ENCODE results near the gene C1orf210. TPM values are rescaled to one million over a fixed set of nuclear protein-coding genes. Genes with fewer than 3 reads are reported as not detected.

The C1orf210 gene
- polyA plus RNA-seq, 2 of the 4 experiments (the other 2 are of a cell fraction): not detected

DNA sequence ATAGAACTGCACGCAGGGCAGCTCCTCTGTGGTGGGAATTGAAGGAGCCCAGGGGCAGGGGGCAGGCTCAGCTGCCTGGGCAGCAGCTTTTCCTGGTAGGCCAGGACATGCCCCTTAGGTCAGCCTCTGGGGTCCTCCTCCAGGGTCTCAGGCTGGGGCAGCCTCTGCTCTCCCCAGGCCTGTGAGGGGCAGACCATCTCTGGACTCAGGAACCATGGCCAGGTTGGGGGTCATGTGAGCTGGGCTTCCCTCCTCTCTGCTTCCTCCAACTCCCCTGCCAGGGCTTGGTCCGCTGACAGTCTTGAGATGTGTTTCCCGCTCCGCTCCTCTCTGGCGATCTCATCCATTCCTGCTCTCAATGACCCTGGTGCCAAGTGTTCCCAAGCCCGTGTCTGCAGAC, 5.7 kb downstream of the C1orf210 start (continued):
- TF ChIP-seq, protein P1, sequence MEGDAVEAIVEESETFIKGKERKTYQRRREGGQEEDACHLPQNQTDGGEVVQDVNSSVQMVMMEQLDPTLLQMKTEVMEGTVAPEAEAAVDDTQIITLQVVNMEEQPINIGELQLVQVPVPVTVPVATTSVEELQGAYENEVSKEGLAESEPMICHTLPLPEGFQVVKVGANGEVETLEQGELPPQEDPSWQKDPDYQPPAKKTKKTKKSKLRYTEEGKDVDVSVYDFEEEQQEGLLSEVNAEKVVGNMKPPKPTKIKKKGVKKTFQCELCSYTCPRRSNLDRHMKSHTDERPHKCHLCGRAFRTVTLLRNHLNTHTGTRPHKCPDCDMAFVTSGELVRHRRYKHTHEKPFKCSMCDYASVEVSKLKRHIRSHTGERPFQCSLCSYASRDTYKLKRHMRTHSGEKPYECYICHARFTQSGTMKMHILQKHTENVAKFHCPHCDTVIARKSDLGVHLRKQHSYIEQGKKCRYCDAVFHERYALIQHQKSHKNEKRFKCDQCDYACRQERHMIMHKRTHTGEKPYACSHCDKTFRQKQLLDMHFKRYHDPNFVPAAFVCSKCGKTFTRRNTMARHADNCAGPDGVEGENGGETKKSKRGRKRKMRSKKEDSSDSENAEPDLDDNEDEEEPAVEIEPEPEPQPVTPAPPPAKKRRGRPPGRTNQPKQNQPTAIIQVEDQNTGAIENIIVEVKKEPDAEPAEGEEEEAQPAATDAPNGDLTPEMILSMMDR (IDR thresholded peaks at IDR 0.05): no peak
- TF ChIP-seq RARB (CRISPR knock-in tag; IDR thresholded peaks at IDR 0.05): no peak
- TF ChIP-seq GATA3 (IDR thresholded peaks at IDR 0.05; ENCODE audit: borderline replicate concordance): no peak
- no peak for TF ChIP-seq POLR2A (IDR thresholded peaks at IDR 0.05; ENCODE audit: low read length)
- no peak for TF ChIP-seq PHF8 (IDR thresholded peaks at IDR 0.05; ENCODE audit: borderline replicate concordance, low read depth)
- TF ChIP-seq HOXB5 (CRISPR knock-in tag; IDR thresholded peaks at IDR 0.05): no peak
- TF ChIP-seq EHF (CRISPR knock-in tag; IDR thresholded peaks at IDR 0.05): no peak
- no peak for TF ChIP-seq MYC (IDR thresholded peaks at IDR 0.05; ENCODE audit: borderline replicate concordance, low read length)

DNA sequence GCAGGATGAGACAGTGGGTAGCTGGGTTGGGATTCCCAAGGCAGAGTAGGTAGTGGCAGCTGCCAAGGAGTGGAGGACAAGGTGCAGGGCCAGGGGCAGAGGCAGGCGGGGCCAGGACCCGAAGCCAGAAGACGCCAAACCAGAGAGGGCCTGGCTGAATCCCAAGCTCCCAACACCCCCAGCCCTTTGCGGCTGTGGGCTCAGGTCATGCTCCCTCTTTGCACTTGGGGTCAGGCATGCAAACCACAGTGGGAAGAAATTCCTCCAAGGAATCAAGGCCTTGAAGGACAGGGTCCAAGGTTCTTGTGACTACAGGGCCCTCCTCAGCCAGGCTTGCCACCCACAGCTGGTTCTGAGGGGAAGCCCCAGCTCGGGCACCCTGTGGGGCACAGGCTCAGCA, 6.2 kb downstream of the C1orf210 start:
- no peak for FAIRE-seq
- 78% methylated on average over 4 of the region's 5 CpGs for WGBS (ENCODE audit: missing lambda C conversion rate)
- DNase-seq (ENCODE audit: low read depth in 1 of 2, low spot score in 1 of 2): no peak
- POLR2A ChIA-PET: no interaction called here
- CTCF ChIA-PET: no interaction called here
- TF ChIP-seq CHD2 (IDR thresholded peaks at IDR 0.05; ENCODE audit: low read length, partially characterized antibody) (no peak), ZSCAN20 (CRISPR knock-in tag; IDR thresholded peaks at IDR 0.05) (no peak), EHF (CRISPR knock-in tag; IDR thresholded peaks at IDR 0.05) (no peak), KDM1A (IDR thresholded peaks at IDR 0.05; ENCODE audit: low read depth) (no peak), NR3C1 (IDR thresholded peaks at IDR 0.05) (no peak), FOXS1 (CRISPR knock-in tag; IDR thresholded peaks at IDR 0.05) (no peak), JUNB (IDR thresholded peaks at IDR 0.05) (no peak), MAFK (IDR thresholded peaks at IDR 0.05; ENCODE audit: partially characterized antibody) (no peak), MAZ (IDR thresholded peaks at IDR 0.05; ENCODE audit: borderline replicate concordance, low read depth, low read length) (no peak), SMC3 (IDR thresholded peaks at IDR 0.05) (no peak), NPAS2 (CRISPR knock-in tag; IDR thresholded peaks at IDR 0.05; ENCODE audit: borderline replicate concordance) (no peak), ZFP36 (IDR thresholded peaks at IDR 0.05; ENCODE audit: borderline replicate concordance, partially characterized antibody) (no peak), HDAC2 (IDR thresholded peaks at IDR 0.05) (no peak), CBX8 (IDR thresholded peaks at IDR 0.05) (no peak)
- TF ChIP-seq, protein P2, sequence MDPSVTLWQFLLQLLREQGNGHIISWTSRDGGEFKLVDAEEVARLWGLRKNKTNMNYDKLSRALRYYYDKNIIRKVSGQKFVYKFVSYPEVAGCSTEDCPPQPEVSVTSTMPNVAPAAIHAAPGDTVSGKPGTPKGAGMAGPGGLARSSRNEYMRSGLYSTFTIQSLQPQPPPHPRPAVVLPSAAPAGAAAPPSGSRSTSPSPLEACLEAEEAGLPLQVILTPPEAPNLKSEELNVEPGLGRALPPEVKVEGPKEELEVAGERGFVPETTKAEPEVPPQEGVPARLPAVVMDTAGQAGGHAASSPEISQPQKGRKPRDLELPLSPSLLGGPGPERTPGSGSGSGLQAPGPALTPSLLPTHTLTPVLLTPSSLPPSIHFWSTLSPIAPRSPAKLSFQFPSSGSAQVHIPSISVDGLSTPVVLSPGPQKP (IDR thresholded peaks at IDR 0.05; ENCODE audit: low read depth, low read length): no peak
- TF ChIP-seq, protein P3, sequence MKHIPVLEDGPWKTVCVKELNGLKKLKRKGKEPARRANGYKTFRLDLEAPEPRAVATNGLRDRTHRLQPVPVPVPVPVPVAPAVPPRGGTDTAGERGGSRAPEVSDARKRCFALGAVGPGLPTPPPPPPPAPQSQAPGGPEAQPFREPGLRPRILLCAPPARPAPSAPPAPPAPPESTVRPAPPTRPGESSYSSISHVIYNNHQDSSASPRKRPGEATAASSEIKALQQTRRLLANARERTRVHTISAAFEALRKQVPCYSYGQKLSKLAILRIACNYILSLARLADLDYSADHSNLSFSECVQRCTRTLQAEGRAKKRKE (CRISPR knock-in tag; IDR thresholded peaks at IDR 0.05; ENCODE audit: low read depth): no peak
- TF ChIP-seq, protein P4, sequence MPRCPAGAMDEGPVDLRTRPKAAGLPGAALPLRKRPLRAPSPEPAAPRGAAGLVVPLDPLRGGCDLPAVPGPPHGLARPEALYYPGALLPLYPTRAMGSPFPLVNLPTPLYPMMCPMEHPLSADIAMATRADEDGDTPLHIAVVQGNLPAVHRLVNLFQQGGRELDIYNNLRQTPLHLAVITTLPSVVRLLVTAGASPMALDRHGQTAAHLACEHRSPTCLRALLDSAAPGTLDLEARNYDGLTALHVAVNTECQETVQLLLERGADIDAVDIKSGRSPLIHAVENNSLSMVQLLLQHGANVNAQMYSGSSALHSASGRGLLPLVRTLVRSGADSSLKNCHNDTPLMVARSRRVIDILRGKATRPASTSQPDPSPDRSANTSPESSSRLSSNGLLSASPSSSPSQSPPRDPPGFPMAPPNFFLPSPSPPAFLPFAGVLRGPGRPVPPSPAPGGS (IDR thresholded peaks at IDR 0.05): no peak
- TF ChIP-seq, protein P5, sequence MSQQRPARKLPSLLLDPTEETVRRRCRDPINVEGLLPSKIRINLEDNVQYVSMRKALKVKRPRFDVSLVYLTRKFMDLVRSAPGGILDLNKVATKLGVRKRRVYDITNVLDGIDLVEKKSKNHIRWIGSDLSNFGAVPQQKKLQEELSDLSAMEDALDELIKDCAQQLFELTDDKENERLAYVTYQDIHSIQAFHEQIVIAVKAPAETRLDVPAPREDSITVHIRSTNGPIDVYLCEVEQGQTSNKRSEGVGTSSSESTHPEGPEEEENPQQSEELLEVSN (IDR thresholded peaks at IDR 0.05; ENCODE audit: borderline replicate concordance, low read depth): no peak
- TF ChIP-seq, protein P6, sequence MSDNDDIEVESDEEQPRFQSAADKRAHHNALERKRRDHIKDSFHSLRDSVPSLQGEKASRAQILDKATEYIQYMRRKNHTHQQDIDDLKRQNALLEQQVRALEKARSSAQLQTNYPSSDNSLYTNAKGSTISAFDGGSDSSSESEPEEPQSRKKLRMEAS (IDR thresholded peaks at IDR 0.05): no peak
- TF ChIP-seq, protein P7, sequence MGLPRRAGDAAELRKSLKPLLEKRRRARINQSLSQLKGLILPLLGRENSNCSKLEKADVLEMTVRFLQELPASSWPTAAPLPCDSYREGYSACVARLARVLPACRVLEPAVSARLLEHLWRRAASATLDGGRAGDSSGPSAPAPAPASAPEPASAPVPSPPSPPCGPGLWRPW (IDR thresholded peaks at IDR 0.05): no peak
- no peak overlapping the region for H3K27ac ChIP-seq
- H3K4me1 ChIP-seq: no peaks in the 10 kb centered on the region
- no peak overlapping the region for H3K4me2 ChIP-seq
- no peak overlapping the region for H3K4me3 ChIP-seq
- no peak for ATAC-seq
- H3K9me3 ChIP-seq: no peaks in the 10 kb centered on the region
